ENCODE data around the gene KRCC1. TPM values are rescaled to one million over a fixed set of nuclear protein-coding genes. Genes with fewer than 3 reads are reported as not detected.

KRCC1 gene
- total RNA-seq, 1 experiment from 2014 or later = 36.6 TPM

- Mint-ChIP-seq H3K4me3 (ENCODE audit: unreplicated experiment) (no peak overlapping the region), H3K27ac (ENCODE audit: low read depth, unreplicated experiment) (no peak overlapping the region), H3K4me1 (ENCODE audit: insufficient read depth, unreplicated experiment) (peaks cover 5% of the 10 kb centered on the region), H3K9me3 (ENCODE audit: unreplicated experiment) (no peaks in the 10 kb centered on the region), H3K27me3 (ENCODE audit: insufficient read depth, unreplicated experiment) (no peaks in the 10 kb centered on the region), H3K36me3 (ENCODE audit: insufficient read depth, unreplicated experiment) (peaks cover 66% of the 10 kb centered on the region)
- no peak for TF ChIP-seq CTCF (IDR thresholded peaks at IDR 0.05; ENCODE audit: unreplicated experiment)
- BruUV-seq (replicated peaks) = no TSS peak
- intact Hi-C loops (cut with micrococcal nuclease) = no loop called here
- POLR2A ChIA-PET = interaction anchor here (1.6 kb wide), 1 partner anchor 15 kb away, joined by 6 read pairs; no protein-coding TSS in a partner anchor
- no peak for DNase-seq (ENCODE audit: unreplicated experiment)
- CTCF ChIA-PET = interaction anchor here (2.6 kb wide), 1 partner anchor 28 kb away, joined by 11 read pairs; no protein-coding TSS in a partner anchor
These were observed 23.4 kb downstream of the KRCC1 start for GRCh38 chr2:88032070-88032702.

- H3K27me3 Mint-ChIP-seq (ENCODE audit: insufficient read depth, unreplicated experiment) = no peaks in the 10 kb centered on the region
- TF ChIP-seq CTCF (IDR thresholded peaks at IDR 0.05; ENCODE audit: unreplicated experiment) = no peak
- no peak for DNase-seq (ENCODE audit: unreplicated experiment)
- H3K27ac Mint-ChIP-seq (ENCODE audit: low read depth, unreplicated experiment) = no peak overlapping the region
- intact Hi-C loops (cut with micrococcal nuclease) = no loop called here
- POLR2A ChIA-PET = no interaction called here
- H3K36me3 Mint-ChIP-seq (ENCODE audit: insufficient read depth, unreplicated experiment) = peaks cover 70% of the 10 kb centered on the region
- H3K4me3 Mint-ChIP-seq (ENCODE audit: unreplicated experiment) = no peak overlapping the region
- no TSS peak for BruUV-seq (replicated peaks)
- CTCF ChIA-PET = interaction anchor here (0.9 kb wide), 1 partner anchor 158 kb away, joined by 4 read pairs; no protein-coding TSS in a partner anchor
- H3K4me1 Mint-ChIP-seq (ENCODE audit: insufficient read depth, unreplicated experiment) = no peaks in the 10 kb centered on the region
- H3K9me3 Mint-ChIP-seq (ENCODE audit: unreplicated experiment) = no peaks in the 10 kb centered on the region
These were observed 26.7 kb downstream of the KRCC1 start for GRCh38 chr2:88028931-88029330.

- H3K27ac Mint-ChIP-seq (ENCODE audit: low read depth, unreplicated experiment) = no peak overlapping the region
- TF ChIP-seq CTCF (IDR thresholded peaks at IDR 0.05; ENCODE audit: unreplicated experiment) = no peak
- H3K27me3 Mint-ChIP-seq (ENCODE audit: insufficient read depth, unreplicated experiment) = no peaks in the 10 kb centered on the region
- H3K4me3 Mint-ChIP-seq (ENCODE audit: unreplicated experiment) = no peak overlapping the region
- BruUV-seq (replicated peaks) = TSS peak; percentile 68
- ChIA-PET CTCF (interaction anchor here (0.6 to 0.9 kb wide), 3 partner anchors 27 to 160 kb away, joined by 3 to 5 read pairs (median 4); no protein-coding TSS in a partner anchor), POLR2A (interaction anchor here (0.6 to 1.1 kb wide), 3 partner anchors 10 to 157 kb away, joined by 3 to 5 read pairs (median 5); no protein-coding TSS in a partner anchor)
- no peaks in the 10 kb centered on the region for H3K9me3 Mint-ChIP-seq (ENCODE audit: unreplicated experiment)
- DNase-seq (ENCODE audit: unreplicated experiment) = no peak
- intact Hi-C loops (cut with micrococcal nuclease) = no loop called here
- peaks cover 67% of the 10 kb centered on the region for H3K36me3 Mint-ChIP-seq (ENCODE audit: insufficient read depth, unreplicated experiment)
- H3K4me1 Mint-ChIP-seq (ENCODE audit: insufficient read depth, unreplicated experiment) = no peaks in the 10 kb centered on the region
These were observed 27.7 kb downstream of the KRCC1 start for GRCh38 chr2:88027697-88028389.

- no peaks in the 10 kb centered on the region for H3K9me3 Mint-ChIP-seq (ENCODE audit: unreplicated experiment)
- TF ChIP-seq CTCF (IDR thresholded peaks at IDR 0.05; ENCODE audit: unreplicated experiment) = no peak
- H3K36me3 Mint-ChIP-seq (ENCODE audit: insufficient read depth, unreplicated experiment) = peaks cover 36% of the 10 kb centered on the region
- ChIA-PET POLR2A (interaction anchor here (0.7 kb wide), 1 partner anchor 16 kb away, joined by 4 read pairs; no protein-coding TSS in a partner anchor), CTCF (interaction anchor here (0.6 to 0.8 kb wide), 3 partner anchors 23 to 135 kb away, joined by 3 to 5 read pairs (median 3); no protein-coding TSS in a partner anchor)
- DNase-seq (ENCODE audit: unreplicated experiment) = no peak
- H3K4me1 Mint-ChIP-seq (ENCODE audit: insufficient read depth, unreplicated experiment) = no peaks in the 10 kb centered on the region
- no peaks in the 10 kb centered on the region for H3K27me3 Mint-ChIP-seq (ENCODE audit: insufficient read depth, unreplicated experiment)
- no peak overlapping the region for H3K27ac Mint-ChIP-seq (ENCODE audit: low read depth, unreplicated experiment)
- intact Hi-C loops (cut with micrococcal nuclease) = no loop called here
- no peak overlapping the region for H3K4me3 Mint-ChIP-seq (ENCODE audit: unreplicated experiment)
- BruUV-seq (replicated peaks) = no TSS peak
These were observed 31.1 kb downstream of the KRCC1 start for GRCh38 chr2:88024509-88024908.
